Mesenchymal stem cell (in vitro differentiated cells and primary cell): Measurements from ENCODE around the gene FARP1.

Experiments
- DNase-seq: peaks from one replicate; pipeline ENCODE4 v3.0.0-alpha.2; 2013
- H2AFZ ChIP-seq: one replicate; pipeline ENCODE4 v1.6.1; 2013; ENCODE audit warnings: low read depth, mild to moderate bottlenecking, control low read depth, inconsistent platforms, low read length, moderate library complexity
- H2AK5ac ChIP-seq: 2 replicates; pipeline ENCODE4 v1.6.1; 2013; ENCODE audit warnings: low read length, moderate library complexity, mild to moderate bottlenecking, inconsistent platforms; ENCODE audit not compliant: severe bottlenecking
- H2BK120ac ChIP-seq: one replicate; pipeline ENCODE4 v1.6.1; 2013; ENCODE audit warnings: low read depth, mild to moderate bottlenecking, inconsistent platforms, low read length, moderate library complexity
- H2BK12ac ChIP-seq, 2 experiments: one replicate each; pipeline ENCODE4 v1.6.1; 2013; ENCODE audit warnings: inconsistent platforms in 2 of 2, low read length in 2 of 2, mild to moderate bottlenecking in 2 of 2, moderate library complexity in 2 of 2, control low read depth in 1 of 2
- H2BK15ac ChIP-seq: one replicate; pipeline ENCODE4 v1.6.1; 2013; ENCODE audit warnings: mild to moderate bottlenecking, low read depth, inconsistent platforms; ENCODE audit not compliant: poor library complexity, severe bottlenecking
- H2BK5ac ChIP-seq: 2 replicates; pipeline ENCODE4 v1.6.1; 2013; ENCODE audit warnings: low read depth, mild to moderate bottlenecking, low read length, control low read depth, inconsistent platforms; ENCODE audit not compliant: poor library complexity, severe bottlenecking
- H3K14ac ChIP-seq, 2 experiments: one replicate each; pipeline ENCODE4 v1.6.1; 2013; ENCODE audit warnings: inconsistent platforms in 2 of 2, low read length in 2 of 2, control low read depth in 1 of 2, mild to moderate bottlenecking in 1 of 2, moderate library complexity in 1 of 2
- H3K18ac ChIP-seq, 2 experiments: one replicate each; pipeline ENCODE4 v1.6.1; 2013; ENCODE audit warnings: inconsistent platforms in 2 of 2, low read length in 2 of 2, control low read depth in 1 of 2, low read depth in 1 of 2, mild to moderate bottlenecking in 1 of 2
- H3K23ac ChIP-seq, 2 experiments: one replicate each; pipeline ENCODE4 v1.6.1; 2013; ENCODE audit warnings: inconsistent platforms in 2 of 2, low read length in 2 of 2, mild to moderate bottlenecking in 2 of 2, moderate library complexity in 2 of 2, control low read depth in 1 of 2
- H3K27ac ChIP-seq: 2 replicates; pipeline ENCODE4 v1.5.1; 2013; ENCODE audit warnings: mild to moderate bottlenecking, moderate library complexity, low read length, control low read depth, inconsistent platforms; ENCODE audit not compliant: poor library complexity, severe bottlenecking
- H3K27me3 ChIP-seq, 2 experiments: 2 replicates each; pipeline versions ENCODE4 v1.6.1 to v1.7.0; 2013; ENCODE audit warnings: low read length in 2 of 2, mild to moderate bottlenecking in 2 of 2, moderate library complexity in 2 of 2, control low read depth in 1 of 2, inconsistent platforms in 1 of 2; ENCODE audit not compliant: control insufficient read depth in 1 of 2, insufficient read depth in 1 of 2
- H3K36me3 ChIP-seq, 2 experiments: 2 replicates each; pipeline versions ENCODE4 v1.6.1 to v1.7.0; 2013; ENCODE audit warnings: low read length in 2 of 2, control low read depth in 1 of 2, inconsistent platforms in 1 of 2, low read depth in 1 of 2, mild to moderate bottlenecking in 1 of 2; ENCODE audit not compliant: insufficient read depth in 2 of 2, control insufficient read depth in 1 of 2
- H3K4ac ChIP-seq, 2 experiments: one replicate each; pipeline ENCODE4 v1.6.1; 2013; ENCODE audit warnings: inconsistent platforms in 2 of 2, low read length in 2 of 2, mild to moderate bottlenecking in 2 of 2, moderate library complexity in 2 of 2, control low read depth in 1 of 2, low read depth in 1 of 2
- H3K4me1 ChIP-seq: 2 replicates; pipeline ENCODE4 v1.6.1; 2013; ENCODE audit warnings: low read depth, low read length, control low read depth; ENCODE audit not compliant: control insufficient read depth, insufficient read depth
- H3K4me2 ChIP-seq: 2 replicates; pipeline ENCODE4 v1.6.1; 2013; ENCODE audit warnings: low read length, mild to moderate bottlenecking, inconsistent platforms; ENCODE audit not compliant: poor library complexity, severe bottlenecking
- H3K4me3 ChIP-seq, 2 experiments: 2 replicates each; pipeline versions ENCODE4 v1.5.1 to v1.7.0; 2013; ENCODE audit warnings: low read length in 2 of 2, mild to moderate bottlenecking in 2 of 2, control low read depth in 1 of 2, low read depth in 1 of 2; ENCODE audit not compliant: insufficient read depth in 1 of 2
- H3K79me1 ChIP-seq: replicated peaks from 2 replicates; pipeline ENCODE4 v1.6.1; 2013; ENCODE audit warnings: mild to moderate bottlenecking, control low read depth, low read length, inconsistent platforms; ENCODE audit not compliant: poor library complexity, severe bottlenecking
- H3K9ac ChIP-seq: 2 replicates; pipeline ENCODE4 v1.7.0; 2013; ENCODE audit warnings: mild to moderate bottlenecking, low read length, moderate library complexity
- H3K9me3 ChIP-seq: 2 replicates; pipeline ENCODE4 v1.7.0; 2013; ENCODE audit warnings: mild to moderate bottlenecking, low read length; ENCODE audit not compliant: control insufficient read depth
- H4K8ac ChIP-seq: one replicate; pipeline ENCODE4 v1.6.1; 2013; ENCODE audit warnings: inconsistent platforms, mild to moderate bottlenecking, low read length, moderate library complexity
- H4K91ac ChIP-seq: one replicate; pipeline ENCODE4 v1.6.1; 2013; ENCODE audit warnings: mild to moderate bottlenecking, low read length, inconsistent platforms
- WGBS: methylation state at CpG from one replicate; pipeline ENCODE4 v1.1.7; 2013; ENCODE audit warnings: mixed read lengths; 5-methylcytosine and 5-hydroxymethylcytosine counted together

The FARP1 gene

GRCh38 chr13:98224557-98224956 is 81.7 kb downstream of the FARP1 start:
- peak overlapping the region; percentile 27 for H4K8ac ChIP-seq
- 94% methylated on average over 5 of the region's 5 CpGs for WGBS
- no peaks in the 10 kb centered on the region for H3K27me3 ChIP-seq
- no peak overlapping the region for H3K23ac ChIP-seq
- H2BK120ac ChIP-seq: no peak overlapping the region
- peaks cover 14% of the 10 kb centered on the region for H3K4me1 ChIP-seq
- H3K79me1 ChIP-seq: peaks cover 32% of the 10 kb centered on the region
- peak overlapping the region; percentile 57 for H4K91ac ChIP-seq
- peak overlapping the region; percentile 20 to 35 for H3K4ac ChIP-seq
- H3K4me2 ChIP-seq: no peak overlapping the region
- no peak overlapping the region for H3K9ac ChIP-seq
- no peak overlapping the region for H2BK5ac ChIP-seq
- no peak overlapping the region for H3K18ac ChIP-seq
- no peaks in the 10 kb centered on the region for H3K9me3 ChIP-seq
- no peak overlapping the region for H3K14ac ChIP-seq
- H2AFZ ChIP-seq: no peak overlapping the region
- peak overlapping the region; percentile 25 for H2AK5ac ChIP-seq
- H2BK15ac ChIP-seq: peak overlapping the region; percentile 40
- no peak overlapping the region for H3K27ac ChIP-seq
- peaks cover 9 to 13% of the 10 kb centered on the region in 2 experiments for H3K36me3 ChIP-seq
- DNase-seq: no peak
- peak overlapping the region; percentile 40 to 78 for H2BK12ac ChIP-seq
- H3K4me3 ChIP-seq: no peak overlapping the region

- Histone ChIP-seq H2BK5ac (no peak overlapping the region), H3K4me2 (no peak overlapping the region), H4K91ac (no peak overlapping the region), H2BK12ac (no peak overlapping the region), H2BK120ac (no peak overlapping the region), H3K79me1 (peaks cover 29% of the 10 kb centered on the region), H2AK5ac (peak overlapping the region; percentile 25), H3K27ac (no peak overlapping the region), H3K14ac (no peak overlapping the region), H3K27me3 (no peaks in the 10 kb centered on the region), H3K4ac (no peak overlapping the region), H2BK15ac (no peak overlapping the region), H2AFZ (no peak overlapping the region), H3K9me3 (no peaks in the 10 kb centered on the region), H3K4me3 (no peak overlapping the region), H4K8ac (no peak overlapping the region), H3K36me3 (peaks cover 9 to 13% of the 10 kb centered on the region in 2 experiments), H3K9ac (no peak overlapping the region), H3K23ac (no peak overlapping the region), H3K18ac (no peak overlapping the region), H3K4me1 (peaks cover 14% of the 10 kb centered on the region)
- 98% methylated on average over 19 of the region's 20 CpGs for WGBS
- no peak for DNase-seq
Observed at GRCh38 chr13:98225036-98225940, 82.4 kb downstream of the FARP1 start.

GRCh38 chr13:98226496-98226895 is 83.6 kb downstream of the FARP1 start:
- Histone ChIP-seq H3K4me2 (no peak overlapping the region), H2BK5ac (no peak overlapping the region), H3K9ac (no peak overlapping the region), H3K36me3 (peaks cover 9 to 17% of the 10 kb centered on the region in 2 experiments), H3K18ac (no peak overlapping the region), H3K4me3 (no peak overlapping the region), H3K9me3 (no peaks in the 10 kb centered on the region), H3K14ac (no peak overlapping the region), H4K91ac (no peak overlapping the region), H2BK120ac (no peak overlapping the region), H3K27me3 (no peaks in the 10 kb centered on the region), H2BK12ac (no peak overlapping the region), H3K4me1 (peaks cover 14% of the 10 kb centered on the region), H3K4ac (no peak overlapping the region), H3K79me1 (peaks cover 33% of the 10 kb centered on the region), H2AK5ac (no peak overlapping the region), H3K27ac (no peak overlapping the region), H4K8ac (no peak overlapping the region), H3K23ac (no peak overlapping the region), H2BK15ac (no peak overlapping the region), H2AFZ (no peak overlapping the region)
- no peak for DNase-seq
- 86% methylated on average over 1 of the region's 5 CpGs for WGBS

GRCh38 chr13:98228661-98229341 is 85.9 kb downstream of the FARP1 start:
- Histone ChIP-seq H3K4me2 (no peak overlapping the region), H2BK12ac (no peak overlapping the region), H3K9me3 (no peaks in the 10 kb centered on the region), H3K9ac (no peak overlapping the region), H3K79me1 (peaks cover 36% of the 10 kb centered on the region), H3K18ac (no peak overlapping the region), H4K8ac (no peak overlapping the region), H2BK5ac (no peak overlapping the region), H2AK5ac (no peak overlapping the region), H3K4ac (no peak overlapping the region), H3K27me3 (no peaks in the 10 kb centered on the region), H3K23ac (no peak overlapping the region), H2BK120ac (no peak overlapping the region), H3K4me3 (no peak overlapping the region), H3K14ac (no peak overlapping the region), H3K4me1 (peaks cover 12% of the 10 kb centered on the region), H2AFZ (no peak overlapping the region), H4K91ac (no peak overlapping the region), H3K27ac (no peak overlapping the region), H3K36me3 (peaks cover 9 to 20% of the 10 kb centered on the region in 2 experiments), H2BK15ac (no peak overlapping the region)
- 100% methylated on average over 3 of the region's 3 CpGs for WGBS
- DNase-seq: peak; percentile 24
